Heart right ventricle (tissue), 16 donors: ENCODE measurements around the gene ABCB10. TPM values are rescaled to one million over a fixed set of nuclear protein-coding genes. Genes with fewer than 3 reads are reported as not detected.
A peak's percentile ranks its signal among the peaks of the same experiment; 100 is the strongest.

Experiments used
- ATAC-seq, 8 donors: fragments of 200-7000 bp; cut with Tn5 transposase; one replicate each; pipeline ENCODE4 v1.9.1; 2020; ENCODE audit warnings: mild to moderate bottlenecking in 8 of 8, moderate library complexity in 8 of 8, moderate number of reproducible peaks in 1 of 8
- DNase-seq, 2 donors: peaks; one replicate each; pipeline ENCODE4 v3.0.0-alpha.2; 2020
- H3K27ac ChIP-seq, 10 donors: fragments of 200-600 bp; sonication (generic) in 2 of 10; one replicate each; pipeline versions ENCODE4 v1.5.0 to v1.8.0; 2020 to 2022; ENCODE audit warnings: mild to moderate bottlenecking in 3 of 10
- H3K27me3 ChIP-seq, 7 donors: fragments of 200-600 bp; one replicate each; pipeline ENCODE4 v1.8.0; 2021 to 2022; ENCODE audit warnings: mild to moderate bottlenecking in 2 of 7
- H3K36me3 ChIP-seq, 9 donors: fragments of 200-600 bp; sonication (generic) in 1 of 9; one replicate each; pipeline versions ENCODE4 v1.5.0 to v1.8.0; 2020 to 2022; ENCODE audit warnings: mild to moderate bottlenecking in 2 of 9
- H3K4me1 ChIP-seq, 9 donors: fragments of 200-600 bp; sonication (generic) in 1 of 9; one replicate each; pipeline versions ENCODE4 v1.5.0 to v1.8.0; 2020 to 2022; ENCODE audit warnings: mild to moderate bottlenecking in 4 of 9
- H3K4me3 ChIP-seq, 10 donors: fragments of 200-600 bp; sonication (generic) in 2 of 10; one replicate each; pipeline versions ENCODE4 v1.5.0 to v1.8.0; 2020 to 2022; ENCODE audit warnings: mild to moderate bottlenecking in 7 of 10, moderate library complexity in 2 of 10
- H3K9me3 ChIP-seq, 11 donors: fragments of 200-600 bp in 10 of 11; sonication (generic) in 2 of 11; one replicate each; pipeline versions ENCODE4 v1.5.0 to v1.8.0; 2013 to 2022; ENCODE audit warnings: mild to moderate bottlenecking in 2 of 11, control low read depth in 1 of 11, moderate library complexity in 1 of 11
- WGBS, 2 donors: extraction: QIAGEN DNeasy Blood & Tissue Kit; methylation state at CpG; one replicate each; pipeline ENCODE4 v1.1.7; 2013; ENCODE audit warnings: inconsistent platforms in 1 of 2; 5-methylcytosine and 5-hydroxymethylcytosine counted together
- intact Hi-C, 10 donors: fragments of 100-400 bp; cut with DNase I; formaldehyde crosslinking; loops; one replicate each; pipeline versions ENCODE4 v1.11.1 to v1.14.2; 2022
- long read RNA-seq, 3 donors: library from polyadenylated mRNA; unstranded; transcript quantifications; one replicate each; pipeline ENCODE4 v2.0.0, GENCODE V29; 2020 to 2021
- polyA plus RNA-seq, 2 donors: library from polyadenylated mRNA; stranded (reverse); fragments of 200-250 nt; gene quantifications; one replicate each; pipeline ENCODE4 v1.2.3, GENCODE V29; 2013
- total RNA-seq, 10 donors: library from RNA; stranded (reverse); fragmentation: NEBNext Ultra II Directional in 3 of 10; extraction: Animal tissue kit (Norgen Biotek cat#: 25700) in 3 of 10; gene quantifications; one replicate each; pipeline versions ENCODE4 v1.2.1 to v1.2.4, GENCODE V29; 2021 to 2023
- TF ChIP-seq, protein P1 (sequence below), 9 donors: fragments of 200-600 bp; sonication (generic) in 2 of 9; IDR thresholded peaks; one replicate each; pipeline versions ENCODE4 v1.5.0 to v1.8.0; 2021 to 2022; ENCODE audit warnings: antibody characterized with exemption in 9 of 9, mild to moderate bottlenecking in 5 of 9, moderate library complexity in 1 of 9
- donor health status: Arrhythmogenic right ventricular cardiomyopathy.
- donor health status: ischemic (EF 13 %, LVEDD 7.1; RV severe dilation, severe dysfunction).
- donor health status: healthy with polysubstance abuse.
- donor health status: DM: no; HTN: yes; CAD: no.
- donor health status: DM: no; HTN: no; CAD: no.
- donor health status: ischemic (EF 25% LVEDD 6.9; RV normal size, moderate dysfunction).
- donor health status: ischemic (EF 25% LVEDD 5.7; RV mildly dilated, moderate dysfunction).
- donor health status: healthy.
- donor health status: DM: yes; HTN: yes; CAD: no.
- donor health status: Ischemic cardiomyopathy.
- donor health status: ischemic (EF 35%, LVEDD 5.7; RV mildly dilated, moderate dysfunction).
- donor health status: nonischemic (EF 11% LVEDD 7.7; RV severe dilation, severe dysfunction).
- donor health status: DM: yes; HTN: yes; CAD: no.
- donor health status: PGD.
- donor health status: ischemic (EF 29% LVEDD 5.4; RV normal size, mild dysfunction).
- donor health status: nonischemic (EF 23%, LVEDD 6.1; RV moderate dilation, normal function).

The ABCB10 gene
- total RNA-seq (10 to 100 TPM in 8 of 10 donors, 1 to 10 TPM in 2; 8.9 to 13.5 (median 11.9) TPM), polyA plus RNA-seq (10 to 100 TPM in 1 of 2 donors, 1 to 10 TPM in 1; 4.2 to 11.1 TPM)
- long read RNA-seq, donor 1, transcript ABCB10-201 (13 exons, 3,857 nt) = major isoform, 25 of 30 reads
- long read RNA-seq, donor 1, partial matches to known transcripts = 3 of 30 reads
- long read RNA-seq, donor 1, other reads (novel, unspliced or antisense) = 1 of 30 reads
- long read RNA-seq, donor 2, transcript ABCB10-201 (13 exons, 3,857 nt) = major isoform, 34 of 42 reads
- long read RNA-seq, donor 2, partial matches to known transcripts = 5 of 42 reads
- long read RNA-seq, donor 2, other reads (novel, unspliced or antisense) = 3 of 42 reads
- long read RNA-seq, donor 3, partial matches to known transcripts = 19 of 23 reads
- long read RNA-seq, donor 3, other reads (novel, unspliced or antisense) = 2 of 23 reads

DNA sequence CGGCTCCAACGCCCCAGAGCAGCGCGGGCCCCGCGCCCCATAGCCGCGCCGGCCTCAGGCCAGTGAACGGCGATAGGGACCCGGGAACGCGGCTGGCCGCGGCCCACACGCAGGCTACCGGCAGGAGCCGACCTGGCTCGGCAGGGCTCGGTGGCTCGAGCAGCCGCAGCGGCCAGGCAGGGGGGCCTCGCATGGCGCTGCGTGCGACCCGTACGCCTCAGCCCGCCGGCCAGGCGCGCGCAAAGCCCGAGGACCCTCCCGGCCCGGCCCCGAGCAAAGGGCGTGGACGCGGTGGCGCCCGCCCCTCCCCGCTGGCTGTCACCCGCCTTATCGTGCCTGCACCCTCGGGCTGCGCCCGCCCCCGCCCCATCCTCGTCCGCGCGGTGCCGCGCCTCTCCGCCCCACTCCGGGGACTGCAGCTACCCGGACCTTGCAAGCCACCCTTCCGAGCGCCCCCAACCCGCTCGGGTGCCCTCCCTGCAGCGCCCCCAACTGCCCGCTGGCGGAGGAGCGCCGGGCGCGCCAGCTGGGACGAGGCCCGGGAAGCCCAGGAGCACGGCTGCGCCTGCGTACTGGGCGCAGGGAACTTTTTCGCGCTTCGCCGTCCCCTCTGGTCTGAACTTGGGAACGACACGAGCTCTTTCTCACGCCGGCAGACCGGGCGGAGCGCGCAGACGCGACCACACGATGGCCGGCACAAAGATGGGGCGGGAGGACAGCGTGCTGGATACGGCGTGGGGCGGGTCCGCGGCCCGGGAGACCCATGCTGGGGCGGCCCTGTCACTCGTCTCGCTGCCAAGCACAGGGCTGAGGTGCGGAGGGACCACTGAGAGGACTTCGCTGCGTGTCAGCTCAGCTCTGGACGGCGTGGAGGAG lies at the start of gene ABCB10:
Gene ABCB10 (minus strand): TSS at position 248 of the 876 bp plus-strand sequence. CDS start 55 bp downstream, at position 193.
- intact Hi-C loops = loop anchor here in 9 of 10 donors (1.0 to 10.0 kb wide), 10 partner anchors 38 to 746 kb away; partner anchors contain the start of genes TAF5L (in 6 of the 9) and URB2 (in 6 of the 9)
- WGBS, 2 donors = 0% methylated on average over 86 to 106 of the region's 109 CpGs
- H3K4me3 ChIP-seq = peak within 1 kb of the TSS; percentile 76 to 96 (median 83)
- peaks cover 0 to 6% (median 0%) of the 10 kb centered on the region in 9 donors for H3K36me3 ChIP-seq
- ATAC-seq (peak; percentile 93 to 97 (median 96)), DNase-seq (peak; percentile 96)
- TF ChIP-seq, protein P1, sequence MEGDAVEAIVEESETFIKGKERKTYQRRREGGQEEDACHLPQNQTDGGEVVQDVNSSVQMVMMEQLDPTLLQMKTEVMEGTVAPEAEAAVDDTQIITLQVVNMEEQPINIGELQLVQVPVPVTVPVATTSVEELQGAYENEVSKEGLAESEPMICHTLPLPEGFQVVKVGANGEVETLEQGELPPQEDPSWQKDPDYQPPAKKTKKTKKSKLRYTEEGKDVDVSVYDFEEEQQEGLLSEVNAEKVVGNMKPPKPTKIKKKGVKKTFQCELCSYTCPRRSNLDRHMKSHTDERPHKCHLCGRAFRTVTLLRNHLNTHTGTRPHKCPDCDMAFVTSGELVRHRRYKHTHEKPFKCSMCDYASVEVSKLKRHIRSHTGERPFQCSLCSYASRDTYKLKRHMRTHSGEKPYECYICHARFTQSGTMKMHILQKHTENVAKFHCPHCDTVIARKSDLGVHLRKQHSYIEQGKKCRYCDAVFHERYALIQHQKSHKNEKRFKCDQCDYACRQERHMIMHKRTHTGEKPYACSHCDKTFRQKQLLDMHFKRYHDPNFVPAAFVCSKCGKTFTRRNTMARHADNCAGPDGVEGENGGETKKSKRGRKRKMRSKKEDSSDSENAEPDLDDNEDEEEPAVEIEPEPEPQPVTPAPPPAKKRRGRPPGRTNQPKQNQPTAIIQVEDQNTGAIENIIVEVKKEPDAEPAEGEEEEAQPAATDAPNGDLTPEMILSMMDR (IDR thresholded peaks at IDR 0.05) = peak; percentile 45 to 93 (median 85)
- H3K4me1 ChIP-seq = peaks cover 0 to 52% (median 38%) of the 10 kb centered on the region in 9 donors
- no peaks in the 10 kb centered on the region for H3K9me3 ChIP-seq
- H3K27ac ChIP-seq = peak within 1 kb of the TSS; percentile 73 to 99 (median 92)
- H3K27me3 ChIP-seq = no peaks in the 10 kb centered on the region

DNA sequence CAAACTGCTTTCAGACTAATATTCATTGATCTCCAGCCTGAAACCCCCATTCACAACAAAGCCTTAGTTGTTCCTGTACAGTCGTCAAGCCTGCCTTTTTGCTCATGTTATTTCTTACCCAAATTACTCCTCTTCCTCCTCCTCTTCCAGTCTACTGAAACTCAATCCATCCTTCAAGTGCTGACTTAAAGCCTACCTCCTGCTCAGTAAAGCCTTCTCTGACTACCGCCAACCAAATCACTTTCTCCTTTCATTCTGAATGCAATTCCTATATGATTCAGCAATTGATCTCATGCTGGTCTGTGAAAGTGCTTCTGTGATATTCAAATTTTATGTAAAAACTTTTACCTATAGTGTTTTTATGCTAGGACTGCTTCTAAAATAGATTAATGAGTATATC lies 48.9 kb upstream of the ABCB10 start:
- H3K4me3 ChIP-seq = no peak overlapping the region
- TF ChIP-seq, protein P1 (IDR thresholded peaks at IDR 0.05) = no peak
- peaks cover 0 to 100% (median 47%) of the 10 kb centered on the region in 9 donors for H3K36me3 ChIP-seq
- H3K27me3 ChIP-seq = no peaks in the 10 kb centered on the region
- H3K4me1 ChIP-seq = no peaks in the 10 kb centered on the region
- WGBS, 2 donors = 91 to 97% methylated on average over 2 of the region's 2 CpGs
- H3K27ac ChIP-seq = no peak overlapping the region
- DNase-seq = no peak
- H3K9me3 ChIP-seq = no peaks in the 10 kb centered on the region
- intact Hi-C loops = no loop called here
- ATAC-seq = no peak

DNA sequence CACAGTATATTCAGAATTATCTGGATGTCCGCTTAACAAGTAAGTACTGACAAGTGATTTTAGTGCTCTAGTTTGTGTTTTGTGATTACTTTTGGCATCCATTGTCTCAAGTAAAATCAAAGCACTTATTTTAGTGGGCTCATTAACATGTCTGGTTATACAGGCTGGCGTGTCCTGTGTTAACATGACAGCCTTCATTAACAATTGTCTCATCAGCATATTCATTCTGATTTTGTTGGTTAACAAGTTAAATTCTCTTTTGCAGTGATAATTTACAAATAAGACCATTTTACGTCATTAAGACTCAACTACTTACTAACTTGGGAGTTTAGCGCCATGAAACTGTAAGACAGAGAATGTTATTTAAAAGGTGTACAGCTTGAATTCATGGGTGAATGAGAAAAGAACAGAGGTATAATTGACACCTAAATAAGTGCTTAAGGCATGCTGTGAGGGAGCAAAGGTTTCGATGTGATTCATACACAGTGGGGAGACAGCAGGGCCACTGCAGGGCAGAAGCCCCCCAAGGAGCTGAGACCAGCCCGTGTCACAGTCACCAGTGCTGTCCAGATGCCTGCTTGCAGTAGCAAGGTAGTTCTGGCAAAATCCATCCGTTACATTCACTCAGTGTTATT lies 45.0 kb upstream of the ABCB10 start:
- Histone ChIP-seq H3K27me3 (no peaks in the 10 kb centered on the region), H3K36me3 (peaks cover 0 to 94% (median 22%) of the 10 kb centered on the region in 9 donors), H3K4me3 (no peak overlapping the region), H3K4me1 (peaks cover 0 to 23% (median 11%) of the 10 kb centered on the region in 9 donors), H3K9me3 (no peaks in the 10 kb centered on the region), H3K27ac (no peak overlapping the region)
- intact Hi-C loops = no loop called here
- DNase-seq (no peak), ATAC-seq (no peak)
- WGBS, 2 donors = 89% methylated on average over 7 of the region's 7 CpGs
- TF ChIP-seq, protein P1 (IDR thresholded peaks at IDR 0.05) = no peak

DNA sequence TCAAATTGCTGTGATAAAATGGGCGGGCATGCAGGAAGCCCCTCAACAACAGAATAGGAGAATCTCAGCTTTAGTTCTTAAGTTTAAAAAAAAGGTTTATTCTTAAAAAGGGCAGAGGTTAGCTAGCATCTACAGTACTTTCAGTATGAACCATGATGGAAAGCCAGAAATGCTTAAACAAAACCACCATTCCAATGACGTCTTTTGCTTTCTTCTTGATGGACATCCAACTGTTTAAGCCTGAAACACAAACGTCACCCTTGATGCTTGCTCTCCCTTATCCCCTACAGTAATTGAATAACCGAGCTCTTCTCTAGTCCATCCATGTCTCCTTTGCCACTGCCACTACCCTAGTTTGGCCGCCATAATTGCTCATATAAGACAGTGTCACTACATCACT lies 41.7 kb upstream of the ABCB10 start:
- ATAC-seq = no peak
- TF ChIP-seq, protein P1 (IDR thresholded peaks at IDR 0.05) = no peak
- 93 to 98% methylated on average over 5 of the region's 5 CpGs for WGBS, 2 donors
- DNase-seq = no peak
- no peak overlapping the region for H3K4me3 ChIP-seq
- intact Hi-C loops = no loop called here
- H3K9me3 ChIP-seq = no peaks in the 10 kb centered on the region
- peaks cover 0 to 62% (median 8%) of the 10 kb centered on the region in 9 donors for H3K36me3 ChIP-seq
- H3K4me1 ChIP-seq = peaks cover 2 to 50% (median 35%) of the 10 kb centered on the region in 9 donors
- no peak overlapping the region for H3K27ac ChIP-seq
- H3K27me3 ChIP-seq = no peaks in the 10 kb centered on the region
